ENCODE data around the gene GAS6. TPM values are rescaled to one million over a fixed set of nuclear protein-coding genes. Genes with fewer than 3 reads are reported as not detected.
"Not testable (repeated sequence)": the region's sequence is repeated elsewhere in the genome, so short reads cannot be mapped to it uniquely, and the experiment has no call there.

Gene GAS6
- total RNA-seq, 1 donor from 2014 or later: 47.6 TPM

DNA sequence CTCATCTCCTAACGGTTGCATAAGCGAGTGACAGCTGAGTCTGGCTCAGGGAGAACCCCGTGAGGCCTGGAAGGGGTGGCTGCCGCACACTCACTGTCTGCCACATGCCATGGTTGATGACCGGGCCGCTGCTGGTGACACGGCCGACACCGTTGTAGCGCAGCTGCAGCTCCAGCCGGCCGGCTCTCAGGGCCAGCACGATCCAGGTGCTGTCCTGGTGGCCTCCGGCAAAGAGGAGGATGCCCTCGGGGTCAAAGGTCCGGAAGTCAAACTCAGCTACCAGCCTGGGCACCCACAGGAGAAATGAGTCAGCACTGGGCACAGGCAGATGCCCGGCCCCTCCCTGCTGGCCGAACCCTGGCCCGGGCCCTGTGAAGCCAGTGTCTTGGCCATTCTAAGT, 31.7 kb downstream of the GAS6 start:
- peaks cover 10% of the 10 kb centered on the region for H3K4me1 Mint-ChIP-seq (ENCODE audit: low read depth, unreplicated experiment)
- no peaks in the 10 kb centered on the region for H3K36me3 Mint-ChIP-seq (ENCODE audit: unreplicated experiment)
- peaks cover 9% of the 10 kb centered on the region for H3K27me3 Mint-ChIP-seq (ENCODE audit: unreplicated experiment)
- peaks cover 3% of the 10 kb centered on the region for H3K9me3 Mint-ChIP-seq (ENCODE audit: unreplicated experiment)
- TF ChIP-seq CTCF (IDR thresholded peaks at IDR 0.05; ENCODE audit: partially characterized antibody, unreplicated experiment): no peak
- peak; percentile 27 for DNase-seq
- H3K27ac Mint-ChIP-seq (ENCODE audit: unreplicated experiment): no peak overlapping the region
- H3K4me3 Mint-ChIP-seq (ENCODE audit: unreplicated experiment): no peak overlapping the region

- H3K4me3 Mint-ChIP-seq (ENCODE audit: unreplicated experiment): no peak overlapping the region
Measured at GRCh38 chr13:113831061-113831460, 32.8 kb downstream of the GAS6 start.

GRCh38 chr13:113830426-113830950, 33.4 kb downstream of the GAS6 start:
- H3K36me3 Mint-ChIP-seq (ENCODE audit: unreplicated experiment); DNase-seq; H3K27me3 Mint-ChIP-seq (ENCODE audit: unreplicated experiment); H3K4me3 Mint-ChIP-seq (ENCODE audit: unreplicated experiment); H3K9me3 Mint-ChIP-seq (ENCODE audit: unreplicated experiment); H3K4me1 Mint-ChIP-seq (ENCODE audit: low read depth, unreplicated experiment); H3K27ac Mint-ChIP-seq (ENCODE audit: unreplicated experiment): not testable (repeated sequence)

More at GRCh38 chr13:113831061-113831460, 32.8 kb downstream of the GAS6 start:
- H3K27ac Mint-ChIP-seq (ENCODE audit: unreplicated experiment): no peak overlapping the region
- H3K9me3 Mint-ChIP-seq (ENCODE audit: unreplicated experiment): peaks cover 3% of the 10 kb centered on the region
- H3K27me3 Mint-ChIP-seq (ENCODE audit: unreplicated experiment): peaks cover 9% of the 10 kb centered on the region
- no peaks in the 10 kb centered on the region for H3K36me3 Mint-ChIP-seq (ENCODE audit: unreplicated experiment)
- H3K4me1 Mint-ChIP-seq (ENCODE audit: low read depth, unreplicated experiment): peaks cover 5% of the 10 kb centered on the region
- peak; percentile 17 for DNase-seq
- no peak for TF ChIP-seq CTCF (IDR thresholded peaks at IDR 0.05; ENCODE audit: partially characterized antibody, unreplicated experiment)

DNA sequence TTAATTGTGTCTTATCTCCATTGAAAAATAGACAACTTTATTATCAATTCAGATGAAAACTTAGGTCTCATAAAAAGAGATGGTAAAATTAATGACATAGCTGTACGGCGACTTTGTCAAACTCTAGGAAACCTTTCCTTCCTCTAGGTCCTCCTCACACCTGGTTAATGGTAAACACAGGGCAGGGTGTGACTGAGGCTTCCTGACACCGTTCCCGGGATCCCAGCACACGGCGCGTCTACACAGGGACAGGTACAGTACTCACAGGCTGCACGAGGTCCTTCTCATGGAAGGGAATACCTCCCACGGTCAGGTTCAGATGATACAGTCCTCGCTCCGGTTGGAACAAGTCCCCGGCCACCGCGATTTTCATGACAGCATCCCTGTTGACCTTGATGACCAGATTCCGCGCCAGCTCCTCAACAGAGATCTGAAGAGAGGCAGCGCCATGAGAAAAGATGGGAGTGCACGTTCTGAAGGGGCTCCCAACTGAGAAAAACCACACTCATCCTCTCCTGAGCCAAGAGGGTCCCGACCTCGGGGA, 35.5 kb downstream of the GAS6 start:
- Mint-ChIP-seq H3K4me3 (ENCODE audit: unreplicated experiment) (no peak overlapping the region), H3K36me3 (ENCODE audit: unreplicated experiment) (peaks cover 10% of the 10 kb centered on the region), H3K9me3 (ENCODE audit: unreplicated experiment) (peaks cover 8% of the 10 kb centered on the region), H3K27me3 (ENCODE audit: unreplicated experiment) (peaks cover 4% of the 10 kb centered on the region), H3K27ac (ENCODE audit: unreplicated experiment) (no peak overlapping the region), H3K4me1 (ENCODE audit: low read depth, unreplicated experiment) (peaks cover 3% of the 10 kb centered on the region)
- peak; percentile 2 for DNase-seq
- no peak for TF ChIP-seq CTCF (IDR thresholded peaks at IDR 0.05; ENCODE audit: partially characterized antibody, unreplicated experiment)

- no peak for TF ChIP-seq CTCF (IDR thresholded peaks at IDR 0.05; ENCODE audit: partially characterized antibody, unreplicated experiment)
- Mint-ChIP-seq H3K36me3 (ENCODE audit: unreplicated experiment) (peaks cover 12% of the 10 kb centered on the region), H3K4me3 (ENCODE audit: unreplicated experiment) (no peak overlapping the region), H3K27me3 (ENCODE audit: unreplicated experiment) (peaks cover 3% of the 10 kb centered on the region), H3K4me1 (ENCODE audit: low read depth, unreplicated experiment) (peaks cover 7% of the 10 kb centered on the region), H3K9me3 (ENCODE audit: unreplicated experiment) (peaks cover 10% of the 10 kb centered on the region), H3K27ac (ENCODE audit: unreplicated experiment) (no peak overlapping the region)
- DNase-seq: no peak
Measured at GRCh38 chr13:113827021-113827420, 36.9 kb downstream of the GAS6 start.

GRCh38 chr13:113826446-113826845, 37.4 kb downstream of the GAS6 start:
- not testable (repeated sequence) for H3K4me3 Mint-ChIP-seq (ENCODE audit: unreplicated experiment); H3K27me3 Mint-ChIP-seq (ENCODE audit: unreplicated experiment); H3K27ac Mint-ChIP-seq (ENCODE audit: unreplicated experiment); H3K4me1 Mint-ChIP-seq (ENCODE audit: low read depth, unreplicated experiment)
- DNase-seq: peak; percentile 12
- H3K36me3 Mint-ChIP-seq (ENCODE audit: unreplicated experiment): peaks cover 12% of the 10 kb centered on the region
- H3K9me3 Mint-ChIP-seq (ENCODE audit: unreplicated experiment): peaks cover 10% of the 10 kb centered on the region

Data from glutamatergic neuron (in vitro differentiated cells).